GM19238 (cell line): Measurements from ENCODE around the gene CUBN.

Source experiments
- DNase-seq: peaks from one replicate; pipeline ENCODE4 v3.0.0; 2011; ENCODE audit warnings: low spot score; ENCODE audit not compliant: insufficient read length

The CUBN gene

DNA sequence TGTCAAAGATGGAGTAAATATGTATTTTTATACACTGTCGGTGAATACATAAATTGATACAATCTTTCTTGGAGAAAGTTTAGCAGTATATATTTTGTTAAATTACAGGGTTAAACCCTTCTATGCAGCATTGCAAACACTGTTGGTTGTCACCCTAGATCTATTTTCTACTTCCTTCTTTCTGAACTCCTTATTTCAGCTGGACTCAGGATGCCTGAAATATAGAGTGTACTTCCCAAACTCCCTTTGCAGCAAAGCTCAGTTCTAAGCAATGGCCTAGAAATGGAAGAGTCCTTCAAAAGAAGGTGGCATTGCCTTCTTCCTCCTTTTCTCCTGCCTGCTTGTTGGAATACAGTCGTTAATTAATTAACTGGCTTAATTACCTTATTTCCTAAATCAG is 20.6 kb downstream of the CUBN start:
- DNase-seq: no peak

GRCh38 chr10:17106991-17107390 is 22.6 kb downstream of the CUBN start:
- DNase-seq: no peak

DNA sequence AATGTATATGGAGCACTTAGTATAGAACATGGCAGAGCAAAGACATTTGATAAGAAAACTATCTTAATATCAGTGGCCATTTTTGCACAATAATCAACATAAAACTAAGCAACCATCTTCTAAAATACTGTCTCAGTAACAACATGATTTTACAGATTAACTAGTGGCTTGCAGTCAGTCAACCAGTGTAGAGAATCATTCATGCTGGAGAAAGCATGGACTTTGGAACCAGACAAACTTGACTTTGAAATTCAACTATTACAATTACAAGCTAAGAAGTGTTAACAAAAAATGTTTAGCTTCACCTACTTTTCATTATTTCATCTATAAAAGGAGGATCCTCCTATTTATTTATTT is 27.7 kb downstream of the CUBN start:
- no peak for DNase-seq

DNA sequence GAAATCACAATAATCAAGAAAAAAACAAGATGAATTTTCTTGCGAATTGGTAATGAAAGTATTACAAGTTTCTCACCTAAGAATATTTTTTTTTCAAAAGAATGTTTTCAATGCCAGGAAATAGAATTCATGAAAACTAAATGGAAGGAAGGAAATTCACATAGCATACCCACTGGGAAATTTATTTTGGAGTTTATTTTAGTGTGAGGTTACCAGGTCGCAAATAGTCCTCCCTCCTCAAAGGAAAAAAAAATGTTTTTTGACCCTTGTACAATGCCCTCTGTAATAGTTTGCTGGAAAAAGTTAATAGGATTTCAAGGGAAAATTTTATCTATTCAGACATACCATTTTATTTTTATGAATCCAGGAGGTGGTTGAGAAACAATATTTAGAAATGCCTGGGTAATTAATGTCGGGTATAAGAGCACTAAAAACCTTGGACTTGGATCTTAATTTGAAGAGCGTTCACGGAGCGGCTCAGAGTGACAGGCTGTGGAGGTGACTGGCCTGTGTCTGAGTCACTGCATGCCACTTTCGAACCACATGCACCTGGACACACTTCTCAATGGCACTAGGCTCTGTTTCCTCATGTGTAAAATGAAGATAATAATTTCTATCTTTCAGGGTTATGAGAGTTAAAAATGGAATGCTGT is 28.2 kb downstream of the CUBN start:
- DNase-seq: no peak

- DNase-seq: no peak
Observed at GRCh38 chr10:17100586-17100985, 29.0 kb downstream of the CUBN start.

- DNase-seq: no peak
Observed at GRCh38 chr10:17098012-17098411, 31.6 kb downstream of the CUBN start.

DNA sequence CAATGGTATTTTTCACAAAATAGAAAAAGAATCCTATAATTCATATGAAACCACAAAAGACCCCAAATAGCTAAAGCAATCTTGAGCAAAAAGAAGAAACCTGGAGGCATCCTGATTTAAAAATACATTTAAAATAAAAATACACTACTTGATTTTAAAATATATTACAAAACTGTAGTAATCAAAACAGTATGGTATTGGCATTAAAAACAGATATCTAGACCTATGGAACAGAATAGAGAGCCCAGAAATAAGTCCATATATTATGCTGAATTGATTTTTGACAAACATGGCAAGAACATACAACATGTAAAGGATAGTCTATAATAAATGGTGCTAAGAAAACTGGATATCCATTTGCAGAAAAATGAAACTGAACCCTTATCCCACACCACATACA is 34.8 kb downstream of the CUBN start:
- DNase-seq: no peak

- no peak for DNase-seq
Observed at GRCh38 chr10:17092986-17093803, 36.4 kb downstream of the CUBN start.

DNA sequence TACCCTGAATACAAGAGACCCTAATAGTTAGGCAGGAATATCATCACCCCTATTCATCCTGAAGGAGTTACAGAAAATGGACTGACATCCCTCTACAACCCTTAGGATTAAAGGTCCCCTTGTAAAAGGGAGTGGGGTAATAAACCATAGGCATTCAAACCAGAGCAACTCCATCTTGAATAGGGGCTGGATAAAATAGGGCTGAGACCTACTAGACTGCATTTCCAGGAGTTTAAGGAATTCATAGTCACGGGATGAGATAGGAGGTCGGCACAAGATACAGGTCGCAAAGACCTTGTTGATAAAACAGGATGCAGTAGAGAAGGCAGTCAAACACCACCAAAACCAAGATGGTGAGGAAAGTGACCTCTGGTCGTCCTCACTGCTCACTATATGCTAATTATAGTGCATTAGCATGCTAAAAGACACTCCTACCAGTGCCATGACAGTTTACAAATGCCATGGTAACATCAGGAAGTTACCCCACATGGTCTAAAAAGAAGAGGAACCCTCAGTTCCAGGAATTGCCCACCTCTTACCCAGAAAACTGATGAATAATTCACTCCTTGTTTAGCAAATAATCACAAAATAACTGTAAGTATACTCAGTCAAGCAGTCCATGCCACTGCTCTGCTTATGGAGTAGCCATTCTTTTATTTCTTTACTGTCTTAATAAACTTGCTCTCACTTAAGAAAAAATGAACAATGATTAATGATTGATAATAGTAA is 37.2 kb downstream of the CUBN start:
- DNase-seq: no peak

DNA sequence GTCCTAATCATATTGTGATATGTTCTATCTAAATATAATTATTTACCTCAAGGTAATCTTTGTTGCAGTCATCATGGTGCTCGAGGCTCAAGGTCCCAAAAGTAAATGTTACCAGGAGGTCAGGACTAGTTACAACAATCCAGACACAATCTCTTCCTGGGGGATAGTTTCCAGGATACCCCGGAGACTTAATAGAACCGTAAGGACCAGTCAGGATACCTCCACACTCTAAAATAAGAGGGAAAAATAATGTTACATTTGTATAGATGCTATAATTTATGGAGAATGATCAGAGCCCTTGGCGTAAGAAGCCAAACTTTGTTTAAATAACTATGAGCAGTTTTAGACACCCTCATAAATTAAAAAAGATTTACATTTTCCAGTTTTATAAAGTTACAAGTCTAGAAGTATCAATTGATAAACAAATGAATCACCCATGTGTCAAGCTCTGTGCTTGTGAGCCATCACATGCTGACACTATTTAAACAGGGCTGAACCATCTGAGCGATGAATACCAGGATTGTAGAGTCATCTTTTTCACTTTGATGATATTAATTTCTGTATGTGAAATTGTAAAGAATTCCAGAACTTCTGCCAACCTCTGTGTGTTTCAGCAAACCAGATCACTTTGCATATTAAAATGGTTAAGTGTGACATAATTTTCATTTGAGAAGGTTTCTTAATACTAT is 41.3 kb downstream of the CUBN start:
- DNase-seq: no peak

- no peak for DNase-seq
Observed at GRCh38 chr10:17086865-17087367, 42.7 kb downstream of the CUBN start.

DNA sequence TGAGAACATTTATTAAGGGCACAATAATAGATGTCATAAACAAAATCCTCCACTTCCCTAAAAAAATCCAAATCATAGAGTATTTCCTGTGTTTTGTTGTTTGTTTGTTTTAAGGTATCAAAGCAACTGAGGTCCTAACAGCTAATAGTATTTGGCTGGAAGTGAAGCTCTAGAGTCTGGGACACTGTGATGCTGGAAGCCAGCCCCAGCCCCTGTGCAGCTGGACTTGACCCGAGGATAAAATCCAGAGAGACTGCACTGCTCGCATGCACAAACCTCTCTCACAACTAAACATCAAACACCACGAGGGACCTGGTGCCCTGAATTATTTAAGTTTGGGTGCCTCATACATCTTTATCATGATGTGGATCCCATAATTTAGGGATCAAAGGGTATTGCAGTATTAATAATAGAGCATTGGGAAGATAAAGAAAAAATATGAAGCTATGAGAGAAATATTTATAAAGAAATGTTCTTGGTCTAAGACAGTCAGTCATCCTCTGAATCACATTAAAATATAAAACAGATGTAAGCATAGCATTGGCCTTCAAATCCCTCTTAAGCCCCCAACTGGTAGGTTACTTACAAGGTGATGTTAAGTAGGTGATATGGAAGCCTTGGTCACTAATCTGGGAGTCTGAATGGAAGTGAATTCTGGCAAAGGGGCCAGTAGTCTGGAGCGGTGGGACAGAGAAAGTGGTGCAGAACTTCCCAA is 44.4 kb downstream of the CUBN start:
- no peak for DNase-seq

- DNase-seq: no peak
Observed at GRCh38 chr10:17084258-17084657, 45.4 kb downstream of the CUBN start.

DNA sequence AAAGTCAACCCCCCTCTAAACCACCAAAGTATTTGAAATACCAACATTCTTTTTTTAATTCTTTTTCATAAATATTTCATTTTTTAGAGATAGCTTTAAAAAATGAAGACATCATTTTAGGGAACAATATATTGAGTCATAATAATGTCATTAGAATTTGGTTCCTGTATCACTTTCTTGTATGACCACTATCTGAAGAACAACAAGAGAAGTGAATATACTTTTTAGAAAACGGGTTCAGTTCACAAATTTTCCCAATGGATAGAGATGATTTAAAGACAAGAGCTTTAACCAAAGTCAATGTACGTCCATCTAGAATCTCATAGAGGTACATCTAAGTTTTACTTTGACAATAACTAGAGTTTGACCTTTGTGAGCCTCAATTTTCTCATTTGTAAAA is 48.2 kb downstream of the CUBN start:
- no peak for DNase-seq

GRCh38 chr10:17077890-17078289 is 51.7 kb downstream of the CUBN start:
- DNase-seq: no peak

DNA sequence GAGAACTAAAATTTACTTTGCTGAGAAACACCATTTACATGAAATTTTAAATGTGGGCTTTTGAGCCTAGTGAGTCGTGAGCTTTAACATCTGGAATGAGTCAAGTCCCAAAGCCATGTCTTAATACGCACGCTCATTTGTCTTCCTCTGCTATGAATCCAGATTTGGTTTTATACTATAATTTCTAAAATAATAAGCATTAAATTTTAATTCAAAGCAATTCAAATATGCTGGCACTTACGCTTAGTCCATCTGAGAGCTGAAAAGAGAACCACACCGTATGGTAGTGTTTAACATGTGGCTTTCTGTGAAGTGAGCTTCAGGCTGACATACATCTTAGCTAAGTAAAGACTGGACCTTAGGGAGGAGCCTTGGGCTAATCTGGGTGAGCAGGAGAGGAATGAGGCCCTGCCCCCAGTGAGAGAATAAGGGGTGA is 52.2 kb downstream of the CUBN start:
- DNase-seq: no peak

GRCh38 chr10:17076626-17077345 is 52.8 kb downstream of the CUBN start:
- no peak for DNase-seq

DNA sequence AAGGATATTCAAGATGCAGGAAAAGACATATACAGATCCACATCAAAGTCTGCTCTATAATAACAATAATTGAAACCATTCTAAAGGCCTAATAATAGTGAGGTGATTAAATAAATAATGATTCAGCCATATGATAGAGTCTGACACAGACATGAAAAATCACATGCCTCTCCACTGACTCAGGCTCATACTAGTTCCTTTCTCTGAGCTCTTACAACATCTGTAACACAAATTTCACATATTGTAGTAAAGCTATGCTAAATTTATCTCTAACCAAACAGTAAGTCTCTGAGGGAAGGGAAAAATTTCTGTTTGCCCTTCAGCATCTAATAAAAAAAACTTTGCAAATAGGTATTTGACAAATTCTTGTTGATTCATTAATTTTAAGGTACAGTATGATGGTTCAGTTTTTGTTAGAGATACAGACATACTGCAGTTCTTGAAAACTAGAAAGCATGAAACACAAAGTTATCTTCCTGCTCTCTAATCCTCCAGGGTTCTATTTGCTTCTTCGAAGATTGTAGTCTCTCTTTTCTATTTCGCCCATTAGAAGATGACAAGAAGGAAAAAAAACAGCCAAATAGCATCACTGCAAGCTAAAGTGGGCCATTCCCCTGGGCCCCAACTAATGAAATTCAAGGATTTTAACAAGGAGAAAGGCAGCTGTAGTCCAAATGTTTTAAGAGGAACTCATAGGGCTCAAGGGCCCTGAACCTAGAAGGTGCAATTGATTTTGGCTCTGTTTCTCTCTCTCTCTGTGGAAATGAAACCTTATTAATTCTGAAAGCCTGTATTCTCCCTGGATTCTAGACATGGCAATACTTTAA is 53.9 kb downstream of the CUBN start:
- no peak for DNase-seq

- no peak for DNase-seq
Observed at GRCh38 chr10:17074541-17074847, 55.1 kb downstream of the CUBN start.
